Right cardiac atrium (tissue), 5 donors: ENCODE measurements around the gene PLD6. TPM values are rescaled to one million over a fixed set of nuclear protein-coding genes. Genes with fewer than 3 reads are reported as not detected.

Experiments used
- ATAC-seq, 2 donors: fragments of 200-7000 bp; cut with Tn5 transposase; one replicate each; pipeline versions ENCODE4 v1.8.0 to v1.9.1; 2020; ENCODE audit warnings: moderate library complexity in 2 of 2, mild to moderate bottlenecking in 1 of 2
- DNase-seq, 3 donors: peaks; one replicate each; pipeline ENCODE4 v3.0.0-alpha.2; 2020
- H3K27ac ChIP-seq: one replicate; pipeline ENCODE4 v1.5.1; 2013; ENCODE audit warnings: mild to moderate bottlenecking, low read length, control low read depth, moderate library complexity
- H3K27me3 ChIP-seq: one replicate; pipeline ENCODE4 v1.6.1; 2013; ENCODE audit not compliant: control insufficient read depth, insufficient read depth
- H3K4me1 ChIP-seq: one replicate; pipeline ENCODE4 v1.6.1; 2013; ENCODE audit warnings: low read length; ENCODE audit not compliant: control insufficient read depth, insufficient read depth
- H3K4me3 ChIP-seq: one replicate; pipeline ENCODE4 v1.5.1; 2013; ENCODE audit warnings: low read length, control low read depth
- H3K9me3 ChIP-seq: one replicate; pipeline ENCODE4 v1.6.1; 2013; ENCODE audit warnings: low read length; ENCODE audit not compliant: control insufficient read depth
- WGBS: extraction: QIAGEN DNeasy Blood & Tissue Kit; methylation state at CpG from one replicate; pipeline ENCODE4 v1.1.7; 2013; 5-methylcytosine and 5-hydroxymethylcytosine counted together
- intact Hi-C, 4 donors: fragments of 100-400 bp; cut with DNase I; formaldehyde crosslinking; loops; one replicate each; pipeline versions ENCODE4 v1.11.0 to v1.14.0; 2022 to 2023
- polyA plus RNA-seq: library from polyadenylated mRNA; stranded (reverse); fragments of 200-250 nt; gene quantifications from one replicate; pipeline ENCODE4 v1.2.3, GENCODE V29; 2013
- total RNA-seq, 4 donors: library from RNA; stranded (reverse); fragmentation: NEBNext Ultra II Directional; extraction: Animal tissue kit (Norgen Biotek cat#: 25700); gene quantifications; one replicate each; pipeline ENCODE4 v1.2.1, GENCODE V29; 2021
- donor health status: healthy with polysubstance abuse.
- donor health status: DM: no; HTN: yes; CAD: no.
- donor health status: DM: no; HTN: no; CAD: no.
- donor health status: DM: no; HTN: yes; CAD: no; lungs with severe emphysema.
- donor health status: DM: yes; HTN: yes; CAD: no.

The PLD6 gene
- total and polyA plus RNA-seq, 5 donors: 2.9 to 5.4 (median 3.8) TPM

- H3K4me1 ChIP-seq: peaks cover 17% of the 10 kb centered on the region
- no peak overlapping the region for H3K27ac ChIP-seq
- ATAC-seq (no peak), DNase-seq (peak in 1 of 3 donors; percentile 42)
- WGBS: 80% methylated on average over 9 of the region's 9 CpGs
- intact Hi-C loops: no loop called here
- H3K9me3 ChIP-seq: no peaks in the 10 kb centered on the region
- H3K4me3 ChIP-seq: no peak overlapping the region
- no peaks in the 10 kb centered on the region for H3K27me3 ChIP-seq
Observed at GRCh38 chr17:17153071-17153470, 53.1 kb downstream of the PLD6 start.

- 68% methylated on average over 4 of the region's 4 CpGs for WGBS
- peaks cover 17% of the 10 kb centered on the region for H3K4me1 ChIP-seq
- H3K27me3 ChIP-seq: no peaks in the 10 kb centered on the region
- no peaks in the 10 kb centered on the region for H3K9me3 ChIP-seq
- intact Hi-C loops: no loop called here
- DNase-seq (peak; percentile 63 to 88 (median 86)), ATAC-seq (peak; percentile 68 to 72)
- H3K4me3 ChIP-seq: no peak overlapping the region
- H3K27ac ChIP-seq: peak overlapping the region; percentile 80
Observed at GRCh38 chr17:17152385-17152784, 53.7 kb downstream of the PLD6 start.

DNA sequence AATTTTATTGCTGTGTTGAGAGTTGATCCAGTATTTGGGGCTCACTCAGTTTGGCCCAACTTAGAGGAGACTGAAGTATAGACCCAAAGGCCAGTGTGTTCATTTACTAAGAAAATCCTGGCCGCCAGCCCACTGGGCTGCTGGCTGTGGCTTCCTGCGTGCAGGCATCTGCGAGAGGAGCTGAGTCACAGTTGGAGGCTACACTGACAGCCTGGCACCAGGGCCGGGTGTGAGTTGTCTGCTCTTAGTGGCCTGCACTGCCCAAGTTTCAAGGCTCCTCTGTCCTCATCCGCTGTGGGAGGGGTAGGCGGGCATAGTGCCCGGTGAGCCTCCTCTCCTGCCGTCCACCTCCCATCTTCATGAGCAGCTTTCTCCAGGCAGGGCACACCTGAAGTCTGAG, 54.2 kb downstream of the PLD6 start:
- H3K4me3 ChIP-seq: no peak overlapping the region
- WGBS: 32% methylated on average over 8 of the region's 8 CpGs
- intact Hi-C loops: no loop called here
- H3K27me3 ChIP-seq: no peaks in the 10 kb centered on the region
- H3K4me1 ChIP-seq: peaks cover 17% of the 10 kb centered on the region
- DNase-seq (peak; percentile 94 to 96 (median 95)), ATAC-seq (peak; percentile 94)
- H3K9me3 ChIP-seq: no peaks in the 10 kb centered on the region
- H3K27ac ChIP-seq: peak overlapping the region; percentile 86

DNA sequence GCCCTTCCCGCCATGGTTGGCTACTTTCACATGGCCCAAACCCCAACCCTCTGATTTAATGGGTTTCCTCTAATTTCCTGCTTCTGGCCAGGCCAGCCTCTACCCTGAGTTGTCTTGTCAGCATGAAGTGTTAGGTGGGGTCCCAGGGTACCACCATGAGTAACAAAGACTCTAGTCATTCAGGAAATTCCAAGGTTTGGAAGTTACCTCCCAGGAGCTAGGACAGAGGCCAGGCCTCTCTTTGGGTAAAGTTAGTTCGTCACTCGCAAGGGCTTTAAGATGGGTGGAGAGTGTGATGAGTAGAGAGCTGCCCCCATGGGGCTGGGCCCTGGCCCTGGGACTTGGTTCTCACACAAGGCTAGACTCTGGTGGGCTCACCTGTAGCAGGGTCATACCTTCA, 54.6 kb downstream of the PLD6 start:
- H3K9me3 ChIP-seq: no peaks in the 10 kb centered on the region
- no peaks in the 10 kb centered on the region for H3K27me3 ChIP-seq
- peak in 1 of 2 donors; percentile 33 for ATAC-seq
- 80% methylated on average over 3 of the region's 3 CpGs for WGBS
- intact Hi-C loops: no loop called here
- peaks cover 17% of the 10 kb centered on the region for H3K4me1 ChIP-seq
- DNase-seq: no peak
- no peak overlapping the region for H3K4me3 ChIP-seq
- peak overlapping the region; percentile 86 for H3K27ac ChIP-seq

DNA sequence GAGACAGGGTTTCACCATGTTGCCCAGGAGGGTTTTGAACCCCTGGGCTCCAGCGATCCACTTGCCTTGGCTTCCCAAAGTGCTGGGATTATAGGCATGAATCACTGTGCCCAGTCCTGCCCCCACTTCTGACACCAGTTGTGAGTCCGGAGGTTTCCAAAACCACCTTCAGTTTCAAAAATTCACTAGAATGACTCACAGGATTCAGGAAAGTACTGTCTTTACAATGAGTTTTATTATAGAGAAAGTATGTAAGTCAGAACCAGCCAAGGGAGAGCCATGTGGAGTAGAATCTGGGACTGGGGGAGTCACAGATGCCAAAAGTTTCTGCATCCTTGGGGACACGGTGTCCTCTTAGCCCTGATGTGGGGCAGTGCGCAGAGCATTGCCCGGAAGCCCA, 55.1 kb downstream of the PLD6 start:
- Histone ChIP-seq H3K4me3 (no peak overlapping the region), H3K4me1 (peaks cover 17% of the 10 kb centered on the region), H3K27me3 (no peaks in the 10 kb centered on the region), H3K27ac (peak overlapping the region; percentile 86), H3K9me3 (no peaks in the 10 kb centered on the region)
- 95% methylated on average over 5 of the region's 5 CpGs for WGBS
- DNase-seq (no peak), ATAC-seq (no peak)
- intact Hi-C loops: no loop called here

Other genes starting within 250 kb of the PLD6 start
- gene TNFRSF13B, start 234.2 kb downstream of the PLD6 start, total RNA-seq: not detected
- not detected for gene TNFRSF13B, start 234.2 kb downstream of the PLD6 start, polyA plus RNA-seq
- gene MPRIP, start 163.9 kb downstream of the PLD6 start, total RNA-seq: 100 to 1,000 TPM; 295 to 331 (median 321) TPM
- 228 TPM for gene MPRIP, start 163.9 kb downstream of the PLD6 start, polyA plus RNA-seq
- 10 to 100 TPM; 22.9 to 55.7 (median 30.7) TPM for gene FLCN, start 30.8 kb upstream of the PLD6 start, total RNA-seq
- 30.7 TPM for gene FLCN, start 30.8 kb upstream of the PLD6 start, polyA plus RNA-seq
- 10 to 100 TPM; 52.2 to 65.7 (median 57.2) TPM for gene COPS3, start 74.9 kb upstream of the PLD6 start, total RNA-seq
- gene COPS3, start 74.9 kb upstream of the PLD6 start, polyA plus RNA-seq: 52.0 TPM
- 1 to 10 TPM; 3.4 to 6.1 (median 5.2) TPM for gene NT5M, start 97.0 kb upstream of the PLD6 start, total RNA-seq
- 6.3 TPM for gene NT5M, start 97.0 kb upstream of the PLD6 start, polyA plus RNA-seq